ENCODE measurements around the gene EDN2.

Gene EDN2

GRCh38 chr1:41493626-41494350, 9.3 kb upstream of the EDN2 start:
- ChIA-PET CTCF (interaction anchor here (0.8 to 10.6 kb wide), 9 partner anchors 9 to 680 kb away, joined by 3 to 104 read pairs (median 17); partner anchors contain the start of gene EDN2), POLR2A (no interaction called here)
- no peak for TF ChIP-seq CTCF (IDR thresholded peaks at IDR 0.05; ENCODE audit: control extremely low read depth, extremely low read depth, low read depth, missing control alignments)
- DNase-seq (ENCODE audit: extremely low spot score): no peak

- POLR2A ChIA-PET: no interaction called here
- CTCF ChIA-PET: interaction anchor here (0.8 to 10.6 kb wide), 12 partner anchors 9 to 378 kb away, joined by 3 to 104 read pairs (median 6); partner anchors contain the start of gene EDN2
- DNase-seq (ENCODE audit: extremely low spot score): no peak
- TF ChIP-seq CTCF (IDR thresholded peaks at IDR 0.05; ENCODE audit: control extremely low read depth, extremely low read depth, low read depth, missing control alignments): no peak
Measured at GRCh38 chr1:41493117-41493536, 8.6 kb upstream of the EDN2 start.

GRCh38 chr1:41492341-41492848, 7.9 kb upstream of the EDN2 start:
- peak; percentile 44 for TF ChIP-seq CTCF (IDR thresholded peaks at IDR 0.05; ENCODE audit: control extremely low read depth, extremely low read depth, low read depth, missing control alignments)
- ChIA-PET CTCF (interaction anchor here (0.7 to 10.6 kb wide), 14 partner anchors 10 to 681 kb away, joined by 3 to 104 read pairs (median 4); partner anchors contain the start of gene EDN2), POLR2A (no interaction called here)
- peak; percentile 69 for DNase-seq (ENCODE audit: extremely low spot score)

GRCh38 chr1:41490911-41491310, 6.4 kb upstream of the EDN2 start:
- TF ChIP-seq CTCF (IDR thresholded peaks at IDR 0.05; ENCODE audit: control extremely low read depth, extremely low read depth, low read depth, missing control alignments): no peak
- ChIA-PET POLR2A (no interaction called here), CTCF (interaction anchor here (0.9 to 10.6 kb wide), 6 partner anchors 9 to 25 kb away, joined by 3 to 104 read pairs (median 18); partner anchors contain the start of gene EDN2)

GRCh38 chr1:41489561-41489960, 5.1 kb upstream of the EDN2 start:
- no peak for TF ChIP-seq CTCF (IDR thresholded peaks at IDR 0.05; ENCODE audit: control extremely low read depth, extremely low read depth, low read depth, missing control alignments)
- ChIA-PET CTCF (interaction anchor here (4.2 to 10.6 kb wide), 2 partner anchors 9 to 26 kb away, joined by 18 to 104 read pairs; partner anchors contain the start of gene EDN2), POLR2A (no interaction called here)
- no peak for DNase-seq (ENCODE audit: extremely low spot score)

More at GRCh38 chr1:41490911-41491310, 6.4 kb upstream of the EDN2 start:
- DNase-seq (ENCODE audit: extremely low spot score): no peak

GRCh38 chr1:41488040-41488951, 3.8 kb upstream of the EDN2 start:
- no peak for DNase-seq (ENCODE audit: extremely low spot score)
- POLR2A ChIA-PET: no interaction called here
- no peak for TF ChIP-seq CTCF (IDR thresholded peaks at IDR 0.05; ENCODE audit: control extremely low read depth, extremely low read depth, low read depth, missing control alignments)
- CTCF ChIA-PET: interaction anchor here (0.6 to 1.6 kb wide), 8 partner anchors 8 to 56 kb away, joined by 3 to 7 read pairs (median 3); no protein-coding TSS in a partner anchor
